Measurements from ENCODE around the gene NTF4.

- TF ChIP-seq SUZ12 (IDR thresholded peaks at IDR 0.05) (no peak), HDGF (IDR thresholded peaks at IDR 0.05; ENCODE audit: borderline replicate concordance) (no peak), ELF4 (IDR thresholded peaks at IDR 0.05) (no peak), L3MBTL2 (conservative IDR thresholded peaks at IDR 0.05) (no peak), BHLHE40 (IDR thresholded peaks at IDR 0.05; ENCODE audit: borderline replicate concordance) (no peak), NFRKB (IDR thresholded peaks at IDR 0.05) (no peak), FOXA1 (IDR thresholded peaks at IDR 0.05) (no peak), FOXM1 (IDR thresholded peaks at IDR 0.05; ENCODE audit: borderline replicate concordance) (no peak), FOXK2 (IDR thresholded peaks at IDR 0.05) (no peak), TARDBP (IDR thresholded peaks at IDR 0.05) (no peak)
Observed at GRCh38 chr19:49103331-49104085, 38.9 kb upstream of the NTF4 start.
